Neural cell (in vitro differentiated cells): ENCODE measurements around the gene SMARCB1. TPM values are rescaled to one million over a fixed set of nuclear protein-coding genes. Genes with fewer than 3 reads are reported as not detected.

ENCODE experiments used
- H2AFZ ChIP-seq: fragments of 200-600, 300-800 bp; sonication (generic), shearing (Covaris generic); 2 replicates; pipeline ENCODE4 v1.6.0; 2014; ENCODE audit warnings: low read depth, mild to moderate bottlenecking, antibody characterized with exemption, low read length, moderate library complexity
- H3F3A ChIP-seq: fragments of 200-600 bp; shearing (Covaris generic); 2 replicates; pipeline ENCODE4 v1.6.1; 2016; ENCODE audit warnings: mild to moderate bottlenecking, moderate library complexity, mixed read lengths, antibody characterized with exemption, low read length; ENCODE audit not compliant: insufficient read depth, poor library complexity, severe bottlenecking
- H3K27ac ChIP-seq: fragments of 200-600, 300-800 bp; sonication (generic), shearing (Covaris generic); 2 replicates; pipeline ENCODE4 v1.5.1; 2014; ENCODE audit warnings: mild to moderate bottlenecking, low read length, moderate library complexity
- H3K27me3 ChIP-seq: fragments of 300-800, 200-600 bp; sonication (generic), shearing (Covaris generic); 2 replicates; pipeline ENCODE4 v1.6.0; 2014; ENCODE audit warnings: mild to moderate bottlenecking, low read depth, low read length, moderate library complexity; ENCODE audit not compliant: insufficient read depth
- H3K36me3 ChIP-seq: fragments of 300-800, 200-600 bp; sonication (generic), shearing (Covaris generic); 2 replicates; pipeline ENCODE4 v1.5.1; 2014; ENCODE audit warnings: mild to moderate bottlenecking, antibody characterized with exemption, low read length, moderate library complexity; ENCODE audit not compliant: insufficient read depth
- H3K4me2 ChIP-seq: fragments of 300-800, 200-600 bp; sonication (generic), shearing (Covaris generic); 2 replicates; pipeline ENCODE4 v1.6.0; 2014; ENCODE audit warnings: mild to moderate bottlenecking, low read length
- H3K4me3 ChIP-seq: fragments of 300-800, 200-600 bp; sonication (generic), shearing (Covaris generic); 2 replicates; pipeline ENCODE4 v1.5.1; 2014; ENCODE audit warnings: mild to moderate bottlenecking, low read length, moderate library complexity
- H3K79me2 ChIP-seq: fragments of 200-600 bp; shearing (Covaris generic); replicated peaks from 2 replicates; pipeline ENCODE4 v1.6.0; 2014; ENCODE audit warnings: mild to moderate bottlenecking, low read length, moderate library complexity; ENCODE audit not compliant: insufficient read depth
- H3K9ac ChIP-seq: fragments of 300-800, 200-600 bp; sonication (generic), shearing (Covaris generic); 2 replicates; pipeline ENCODE4 v1.6.1; 2016; ENCODE audit warnings: mild to moderate bottlenecking, low read length, mixed read lengths
- H3K9me2 ChIP-seq: fragments of 200-600 bp; shearing (Covaris generic); 2 replicates; pipeline ENCODE4 v1.6.1; 2016; ENCODE audit warnings: mild to moderate bottlenecking, low read length, mixed read lengths; ENCODE audit not compliant: insufficient read depth
- H3K9me3 ChIP-seq: fragments of 200-600, 300-800 bp; sonication (generic), shearing (Covaris generic); 2 replicates; pipeline ENCODE4 v1.6.1; 2016; ENCODE audit warnings: mild to moderate bottlenecking, mixed run types, low read length, moderate library complexity, mixed read lengths
- H4K20me1 ChIP-seq: fragments of 200-600 bp; shearing (Covaris generic); 2 replicates; pipeline ENCODE4 v1.6.1; 2016; ENCODE audit warnings: mild to moderate bottlenecking, mixed run types; ENCODE audit not compliant: insufficient read depth
- CTCF ChIP-seq: fragments of 450-650 bp; IDR thresholded peaks from 2 replicates; pipeline ENCODE4 v1.5.1; 2014; ENCODE audit warnings: antibody characterized with exemption, mild to moderate bottlenecking, moderate library complexity; ENCODE audit not compliant: poor library complexity, severe bottlenecking
- EP300 ChIP-seq: fragments of 450-650 bp; conservative IDR thresholded peaks from 2 replicates; pipeline ENCODE4 v1.6.1; 2014; ENCODE audit warnings: antibody characterized with exemption, mild to moderate bottlenecking, moderate library complexity; ENCODE audit not compliant: poor library complexity, severe bottlenecking
- EZH2 ChIP-seq: fragments of 200-600, 300-800 bp; shearing (Covaris generic), sonication (generic); IDR thresholded peaks from 2 replicates; pipeline ENCODE4 v1.6.1; 2014; ENCODE audit warnings: antibody characterized with exemption, low read length, borderline replicate concordance, mild to moderate bottlenecking; ENCODE audit not compliant: insufficient read depth, poor library complexity, severe bottlenecking
- MXI1 ChIP-seq: fragments of 450-650 bp; conservative IDR thresholded peaks from 2 replicates; pipeline ENCODE4 v1.6.1; 2014; ENCODE audit warnings: antibody characterized with exemption, mild to moderate bottlenecking; ENCODE audit not compliant: poor library complexity, severe bottlenecking
- POLR2AphosphoS5 ChIP-seq: IDR thresholded peaks from 2 replicates; pipeline ENCODE4 v1.6.1; 2012
- RAD21 ChIP-seq: fragments of 450-650 bp; conservative IDR thresholded peaks from 2 replicates; pipeline ENCODE4 v1.6.1; 2014; ENCODE audit warnings: antibody characterized with exemption, mild to moderate bottlenecking, moderate library complexity
- SMC3 ChIP-seq: fragments of 450-650 bp; conservative IDR thresholded peaks from 2 replicates; pipeline ENCODE4 v1.6.1; 2014; ENCODE audit warnings: antibody characterized with exemption, mild to moderate bottlenecking, moderate library complexity; ENCODE audit not compliant: poor library complexity
- TAF1 ChIP-seq: IDR thresholded peaks from 2 replicates; pipeline ENCODE4 v1.6.1; 2012; ENCODE audit warnings: low read depth
- polyA plus RNA-seq: library from polyadenylated mRNA; depleted of rRNA; stranded (reverse); fragments of >200 nt; gene quantifications from 2 replicates; pipeline ENCODE4 v1.2.3, GENCODE V29; 2014
- TF ChIP-seq, protein P1 (sequence below): IDR thresholded peaks from 2 replicates; pipeline ENCODE4 v1.6.1; 2012; ENCODE audit warnings: borderline replicate concordance

Gene SMARCB1
- polyA plus RNA-seq, 1 donor from 2014 or later = 97.5 TPM

DNA sequence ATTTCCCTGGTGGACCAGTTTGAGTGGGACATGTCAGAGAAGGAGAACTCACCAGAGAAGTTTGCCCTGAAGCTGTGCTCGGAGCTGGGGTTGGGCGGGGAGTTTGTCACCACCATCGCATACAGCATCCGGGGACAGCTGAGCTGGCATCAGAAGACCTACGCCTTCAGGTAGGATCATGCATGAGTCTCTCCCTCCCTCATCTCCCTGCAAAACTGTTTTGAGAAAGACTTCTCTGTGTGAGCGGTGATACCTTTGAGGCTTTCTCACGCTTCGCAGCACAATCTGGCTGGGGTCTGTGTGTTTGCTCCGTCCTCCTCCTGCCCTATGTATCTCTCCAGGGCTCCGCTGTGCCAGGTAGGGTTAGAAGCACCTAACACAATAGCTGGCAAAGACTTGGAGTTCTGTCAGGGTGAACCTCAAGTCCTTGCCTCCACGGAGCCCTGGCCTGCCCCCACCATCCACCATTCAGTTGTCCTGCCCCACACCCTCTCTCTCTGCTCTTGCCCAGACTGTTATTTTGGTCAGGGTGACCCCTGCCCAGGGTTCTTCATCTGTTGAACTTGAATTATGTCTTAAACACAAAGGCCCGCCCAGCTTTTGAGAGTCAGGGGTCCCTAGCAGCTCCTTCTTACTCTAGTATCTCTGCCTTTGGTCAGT, 38.6 kb downstream of the SMARCB1 start:
- Histone ChIP-seq H3K27me3 (no peaks in the 10 kb centered on the region), H3K9ac (no peak overlapping the region), H3K9me3 (no peaks in the 10 kb centered on the region), H2AFZ (no peak overlapping the region), H3K79me2 (peaks cover 5% of the 10 kb centered on the region), H3F3A (no peaks in the 10 kb centered on the region), H3K27ac (no peak overlapping the region), H3K4me3 (no peak overlapping the region), H3K4me2 (no peak overlapping the region), H4K20me1 (no peaks in the 10 kb centered on the region), H3K9me2 (no peaks in the 10 kb centered on the region), H3K36me3 (peaks cover 5% of the 10 kb centered on the region)
- TF ChIP-seq SMC3 = no peak
- no peak for TF ChIP-seq POLR2AphosphoS5
- no peak for TF ChIP-seq EP300

- H2AFZ ChIP-seq = no peak overlapping the region
- peaks cover 12% of the 10 kb centered on the region for H3K79me2 ChIP-seq
- no peak overlapping the region for H3K4me2 ChIP-seq
- H3K4me3 ChIP-seq = no peak overlapping the region
- H3K27me3 ChIP-seq = no peaks in the 10 kb centered on the region
- no peak overlapping the region for H3K27ac ChIP-seq
- H4K20me1 ChIP-seq = no peaks in the 10 kb centered on the region
- TF ChIP-seq SMC3 = no peak
- TF ChIP-seq TAF1 = no peak
- H3K36me3 ChIP-seq = peaks cover 5% of the 10 kb centered on the region
- no peaks in the 10 kb centered on the region for H3F3A ChIP-seq
- no peaks in the 10 kb centered on the region for H3K9me3 ChIP-seq
- H3K9ac ChIP-seq = no peak overlapping the region
- no peaks in the 10 kb centered on the region for H3K9me2 ChIP-seq
Observed at GRCh38 chr22:23826510-23827350, 40.0 kb downstream of the SMARCB1 start.

- TF ChIP-seq CTCF (no peak), SMC3 (no peak), RAD21 (no peak), TAF1 (no peak), MXI1 (no peak), EZH2 (no peak), EP300 (no peak), POLR2AphosphoS5 (no peak)
- TF ChIP-seq, protein P1, sequence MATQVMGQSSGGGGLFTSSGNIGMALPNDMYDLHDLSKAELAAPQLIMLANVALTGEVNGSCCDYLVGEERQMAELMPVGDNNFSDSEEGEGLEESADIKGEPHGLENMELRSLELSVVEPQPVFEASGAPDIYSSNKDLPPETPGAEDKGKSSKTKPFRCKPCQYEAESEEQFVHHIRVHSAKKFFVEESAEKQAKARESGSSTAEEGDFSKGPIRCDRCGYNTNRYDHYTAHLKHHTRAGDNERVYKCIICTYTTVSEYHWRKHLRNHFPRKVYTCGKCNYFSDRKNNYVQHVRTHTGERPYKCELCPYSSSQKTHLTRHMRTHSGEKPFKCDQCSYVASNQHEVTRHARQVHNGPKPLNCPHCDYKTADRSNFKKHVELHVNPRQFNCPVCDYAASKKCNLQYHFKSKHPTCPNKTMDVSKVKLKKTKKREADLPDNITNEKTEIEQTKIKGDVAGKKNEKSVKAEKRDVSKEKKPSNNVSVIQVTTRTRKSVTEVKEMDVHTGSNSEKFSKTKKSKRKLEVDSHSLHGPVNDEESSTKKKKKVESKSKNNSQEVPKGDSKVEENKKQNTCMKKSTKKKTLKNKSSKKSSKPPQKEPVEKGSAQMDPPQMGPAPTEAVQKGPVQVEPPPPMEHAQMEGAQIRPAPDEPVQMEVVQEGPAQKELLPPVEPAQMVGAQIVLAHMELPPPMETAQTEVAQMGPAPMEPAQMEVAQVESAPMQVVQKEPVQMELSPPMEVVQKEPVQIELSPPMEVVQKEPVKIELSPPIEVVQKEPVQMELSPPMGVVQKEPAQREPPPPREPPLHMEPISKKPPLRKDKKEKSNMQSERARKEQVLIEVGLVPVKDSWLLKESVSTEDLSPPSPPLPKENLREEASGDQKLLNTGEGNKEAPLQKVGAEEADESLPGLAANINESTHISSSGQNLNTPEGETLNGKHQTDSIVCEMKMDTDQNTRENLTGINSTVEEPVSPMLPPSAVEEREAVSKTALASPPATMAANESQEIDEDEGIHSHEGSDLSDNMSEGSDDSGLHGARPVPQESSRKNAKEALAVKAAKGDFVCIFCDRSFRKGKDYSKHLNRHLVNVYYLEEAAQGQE = no peak
- no peaks in the 10 kb centered on the region for H4K20me1 ChIP-seq
- H2AFZ ChIP-seq = no peak overlapping the region
- H3K9ac ChIP-seq = no peak overlapping the region
- H3K9me2 ChIP-seq = no peaks in the 10 kb centered on the region
- H3F3A ChIP-seq = no peaks in the 10 kb centered on the region
- peaks cover 5% of the 10 kb centered on the region for H3K36me3 ChIP-seq
- no peak overlapping the region for H3K27ac ChIP-seq
- H3K4me3 ChIP-seq = no peak overlapping the region
- no peak overlapping the region for H3K4me2 ChIP-seq
- peaks cover 12% of the 10 kb centered on the region for H3K79me2 ChIP-seq
- no peaks in the 10 kb centered on the region for H3K27me3 ChIP-seq
- H3K9me3 ChIP-seq = no peaks in the 10 kb centered on the region
Observed at GRCh38 chr22:23827351-23827995, 40.7 kb downstream of the SMARCB1 start.
